HG03565 (cell line): ENCODE measurements around the gene TREM1.
"Not testable (repeated sequence)": the region's sequence is repeated elsewhere in the genome, so short reads cannot be mapped to it uniquely, and the experiment has no call there.

ENCODE experiments used
- ATAC-seq: cut with Tn5 transposase; IDR thresholded peaks from one replicate; pipeline ENCODE4 v1.9.1; 2021; ENCODE audit warnings: mild to moderate bottlenecking, moderate library complexity; ENCODE audit not compliant: unreplicated experiment

TREM1 gene

DNA sequence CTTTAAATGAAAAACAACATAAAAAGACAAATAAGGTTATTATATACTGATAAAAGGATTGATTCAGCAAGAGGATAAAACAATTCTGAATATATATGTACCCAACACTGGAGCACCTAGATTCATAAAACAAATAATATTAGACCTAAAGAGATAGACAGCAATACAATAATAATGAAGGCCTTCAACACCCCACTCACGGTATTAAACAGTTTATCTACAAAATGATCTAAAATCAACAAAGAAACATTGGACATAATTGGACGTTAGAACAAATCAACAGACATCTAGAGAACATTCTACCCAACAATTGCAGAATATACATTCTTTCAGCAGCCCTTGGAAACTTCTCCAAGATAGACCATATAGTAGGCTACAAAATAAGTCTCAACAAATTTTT, 24.1 kb downstream of the TREM1 start:
- no peak for ATAC-seq

DNA sequence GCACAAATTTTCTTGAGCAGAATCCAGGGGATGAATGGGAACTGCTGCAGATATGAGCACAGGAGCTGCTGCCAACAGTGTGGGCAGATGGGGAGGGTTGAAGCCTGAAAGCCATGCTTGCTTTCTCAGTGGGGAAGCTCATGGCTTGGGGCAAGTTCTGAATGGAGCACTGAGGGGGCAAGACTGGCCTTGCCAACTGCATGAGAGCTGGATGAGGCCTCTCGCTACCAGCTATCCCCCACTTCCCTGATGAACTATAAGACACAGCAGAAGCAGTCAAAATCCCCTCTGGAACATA, 28.3 kb downstream of the TREM1 start:
- no peak for ATAC-seq

DNA sequence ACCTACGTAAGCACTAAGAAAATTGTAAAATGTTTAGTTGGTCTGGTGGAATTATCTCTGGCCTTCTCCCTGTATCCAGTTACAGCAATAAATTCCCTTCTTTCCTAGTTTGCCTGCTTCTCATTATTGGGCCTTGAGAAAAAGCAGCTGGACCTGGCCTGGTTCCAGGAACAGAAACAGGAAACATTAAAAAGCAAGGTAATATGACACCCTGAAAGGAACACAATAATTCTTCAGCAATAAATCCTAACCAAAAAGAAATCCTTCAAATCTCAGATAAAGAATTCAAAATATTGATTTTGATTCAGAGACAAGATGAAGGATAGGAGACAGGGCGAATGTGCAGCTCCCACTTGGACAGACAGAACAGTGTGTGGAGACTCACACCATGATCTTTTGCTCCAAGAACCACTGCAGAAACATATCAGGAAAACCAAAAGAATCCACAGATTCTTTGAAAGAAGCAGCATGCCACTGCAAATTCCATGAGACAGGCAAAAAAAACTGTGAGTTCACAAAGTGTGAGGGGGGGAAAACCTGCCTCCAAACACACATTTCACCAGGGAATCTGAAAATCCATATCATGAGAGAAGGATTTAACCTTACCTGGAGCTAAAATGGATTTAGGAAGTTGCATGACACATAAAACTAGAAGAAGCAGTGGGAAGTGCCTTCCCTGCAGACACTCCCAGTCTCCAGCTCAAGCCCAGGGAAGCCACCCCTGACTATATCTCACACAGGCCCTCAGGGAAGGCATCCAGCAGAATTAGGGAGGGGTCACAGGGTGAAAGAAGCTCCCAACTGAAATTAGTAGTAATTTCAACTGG, 28.9 kb downstream of the TREM1 start:
- no peak for ATAC-seq

DNA sequence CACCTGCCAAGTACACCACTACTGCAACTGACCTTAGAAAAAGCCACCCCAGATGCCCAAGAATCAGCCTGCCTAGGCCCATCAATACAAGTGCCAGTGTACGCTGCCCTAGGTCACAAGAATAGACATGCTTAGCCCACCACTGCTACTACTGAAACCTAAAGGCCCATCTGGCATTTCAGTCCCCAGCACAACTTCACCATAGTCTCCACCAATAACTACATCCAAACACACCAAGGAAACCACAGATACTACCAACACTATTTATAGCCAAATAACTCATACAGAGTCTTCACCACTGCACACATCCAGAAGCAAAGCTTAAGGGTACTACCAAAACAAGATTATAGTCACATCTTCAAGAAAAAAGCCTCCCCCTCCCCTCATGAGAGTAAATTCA, 30.1 kb downstream of the TREM1 start:
- ATAC-seq: peak; percentile 87

DNA sequence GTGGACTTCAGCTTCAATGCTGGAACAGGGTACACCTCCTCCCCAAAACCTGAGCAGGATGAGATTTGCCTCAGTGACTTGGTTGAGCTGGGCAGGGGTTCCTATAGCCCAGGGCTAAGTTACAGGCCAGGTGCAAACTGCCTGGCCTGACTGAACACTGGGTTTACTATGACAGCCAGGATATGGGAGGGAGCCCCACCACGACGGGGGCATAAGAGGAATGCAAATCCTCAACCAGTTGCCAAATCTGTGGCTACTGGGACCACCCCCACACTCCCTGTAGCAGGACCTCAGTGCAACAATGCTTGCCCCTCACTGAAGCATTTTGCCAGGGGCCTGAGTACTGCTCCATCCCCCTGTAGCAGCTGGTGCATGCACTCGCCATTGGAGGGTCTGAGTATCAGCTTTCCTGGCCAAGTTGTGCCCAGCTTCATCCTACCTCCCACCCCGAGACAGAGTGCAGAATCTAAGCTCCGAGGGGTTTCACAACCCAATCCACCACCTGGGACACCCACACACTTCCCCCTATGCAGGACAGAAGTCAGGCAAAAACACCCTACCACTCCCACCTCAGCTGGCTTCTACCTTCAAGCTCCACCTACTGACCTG, 30.7 kb downstream of the TREM1 start:
- ATAC-seq: no peak

DNA sequence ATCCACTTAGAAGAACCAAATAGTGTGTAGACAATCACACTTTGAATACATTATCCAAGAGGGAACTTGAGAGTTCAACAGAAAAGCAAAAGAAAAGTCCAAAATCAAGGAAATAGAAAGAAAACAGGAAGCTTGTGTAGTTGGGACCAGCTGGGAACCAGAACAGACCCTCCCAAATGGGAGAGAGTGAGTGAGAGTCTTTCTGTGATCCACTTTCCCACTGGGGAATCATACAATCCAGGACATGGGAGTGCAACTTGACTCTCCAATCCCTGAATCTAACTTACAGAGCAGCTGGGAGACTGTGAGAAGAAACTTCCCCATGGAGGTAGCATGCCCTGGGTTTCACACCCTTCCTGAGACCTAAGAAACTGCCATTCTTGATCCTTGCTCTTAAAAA, 31.4 kb downstream of the TREM1 start:
- no peak for ATAC-seq

DNA sequence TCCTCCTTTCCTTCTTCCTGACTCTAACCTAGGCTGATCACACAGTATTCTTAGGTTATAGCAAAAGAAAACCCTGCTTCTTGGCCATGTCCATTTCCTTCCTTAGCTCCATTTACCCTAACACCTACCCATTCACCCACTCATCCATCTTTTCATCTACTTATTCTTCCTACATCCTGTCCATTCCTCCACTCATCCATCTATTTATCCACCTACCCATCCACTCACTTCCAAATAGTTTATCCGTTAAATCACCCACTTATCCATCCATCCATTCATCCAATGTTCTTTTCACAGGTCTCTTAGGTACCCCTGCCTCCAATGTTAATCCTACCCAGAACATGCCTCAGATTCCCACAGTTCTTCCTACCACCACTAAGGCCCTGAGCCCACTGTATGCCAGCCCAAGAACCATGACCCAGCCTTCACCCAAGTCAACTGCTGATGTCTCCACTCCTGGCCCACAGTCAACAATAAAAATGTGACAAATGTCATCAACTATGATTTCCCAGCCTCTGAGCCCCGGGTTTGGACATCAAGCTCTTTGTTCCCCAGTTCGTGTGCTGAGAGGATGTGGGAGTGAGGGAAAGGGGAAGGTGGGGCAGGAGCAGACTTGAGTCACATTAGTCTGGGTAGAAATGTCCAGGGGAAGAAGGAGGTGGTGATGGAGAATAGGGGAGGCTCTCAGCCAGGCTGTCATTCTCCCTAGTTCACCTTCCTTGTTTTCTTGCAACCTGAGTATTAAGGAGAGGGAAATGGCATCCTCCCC, 33.9 kb downstream of the TREM1 start:
- ATAC-seq: no peak

DNA sequence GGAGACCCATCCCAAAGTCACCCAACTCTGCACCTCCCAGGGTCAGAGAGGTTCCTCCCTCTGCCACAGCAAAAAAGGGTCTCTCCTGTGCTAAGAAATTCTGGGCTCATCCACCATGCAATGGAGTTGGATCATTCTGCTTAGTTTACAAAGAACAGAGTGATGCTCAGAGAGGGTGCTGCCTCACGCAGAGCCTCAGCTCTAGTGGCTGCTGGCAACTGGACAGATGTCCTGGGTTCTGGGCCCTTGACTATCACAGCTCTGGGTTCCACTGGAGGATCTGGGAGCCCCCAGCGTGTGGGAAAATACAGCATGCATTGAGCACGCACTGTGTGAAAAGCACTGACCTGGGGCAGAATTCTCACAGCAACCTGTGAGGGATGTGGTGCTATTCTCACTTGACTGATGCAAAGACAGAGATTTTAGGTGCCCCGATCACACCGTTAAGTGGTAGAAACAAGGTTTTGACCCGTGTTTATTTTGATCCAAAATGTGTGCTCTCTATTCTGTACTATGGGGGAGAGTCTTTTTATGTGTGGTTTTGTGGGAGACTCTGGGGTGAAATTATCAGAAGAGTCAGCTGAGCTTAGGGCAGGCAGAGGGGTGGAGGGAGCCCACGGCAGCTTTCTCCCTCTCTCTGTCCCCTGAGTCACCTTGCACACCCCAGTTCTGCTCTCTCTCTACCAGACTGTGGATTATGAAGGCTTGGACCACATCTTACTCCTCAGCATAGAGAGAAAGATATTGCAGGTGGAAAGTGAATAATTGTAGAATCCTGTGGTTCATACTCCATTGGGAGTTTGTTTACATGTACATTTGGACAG, 38.4 kb downstream of the TREM1 start:
- ATAC-seq: no peak

DNA sequence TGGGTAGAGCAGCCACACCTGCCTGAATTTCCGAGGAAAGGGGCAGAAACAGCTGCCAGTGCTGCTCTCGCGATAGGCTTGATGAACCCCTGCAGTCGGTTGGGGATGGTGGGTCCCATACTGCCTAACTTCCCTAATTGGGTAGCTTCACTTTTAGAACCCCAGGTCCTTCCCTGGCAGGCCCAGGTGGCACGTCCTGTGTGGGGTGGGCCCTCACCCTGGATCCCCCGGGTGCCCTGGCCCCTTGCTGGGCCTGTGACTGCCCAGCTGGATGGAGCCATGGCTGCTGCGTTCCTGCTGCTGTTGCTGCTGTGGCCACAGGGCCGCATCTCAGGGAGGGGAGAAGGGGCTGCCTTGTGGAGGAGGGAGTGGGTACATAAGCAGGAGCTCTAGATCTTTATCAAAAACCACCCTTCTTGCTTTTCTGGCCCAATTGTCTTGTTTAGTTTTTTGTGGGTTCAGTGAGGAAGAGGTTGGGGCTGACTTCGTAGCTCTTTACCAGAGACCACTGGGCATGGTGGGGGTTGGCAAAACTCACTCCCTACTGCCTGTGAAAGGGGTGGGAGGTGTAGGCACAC, 39.1 kb downstream of the TREM1 start:
- no peak for ATAC-seq

DNA sequence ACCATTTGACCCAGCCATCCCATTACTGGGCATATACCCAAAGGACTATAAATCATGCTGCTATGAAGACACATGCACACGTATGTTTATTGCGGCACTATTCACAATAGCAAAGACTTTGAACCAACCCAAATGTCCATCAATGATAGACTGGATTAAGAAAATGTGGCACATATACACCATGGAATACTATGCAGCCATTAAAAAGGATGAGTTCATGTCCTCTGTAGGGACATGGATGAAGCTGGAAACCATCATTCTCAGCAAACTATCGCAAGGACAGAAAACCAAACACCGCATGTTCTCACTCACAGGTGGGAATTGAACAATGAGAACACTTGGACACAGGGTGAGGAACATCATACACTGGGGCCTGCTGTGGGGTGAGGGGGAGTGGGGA, 40.0 kb downstream of the TREM1 start:
- ATAC-seq: not testable (repeated sequence)

DNA sequence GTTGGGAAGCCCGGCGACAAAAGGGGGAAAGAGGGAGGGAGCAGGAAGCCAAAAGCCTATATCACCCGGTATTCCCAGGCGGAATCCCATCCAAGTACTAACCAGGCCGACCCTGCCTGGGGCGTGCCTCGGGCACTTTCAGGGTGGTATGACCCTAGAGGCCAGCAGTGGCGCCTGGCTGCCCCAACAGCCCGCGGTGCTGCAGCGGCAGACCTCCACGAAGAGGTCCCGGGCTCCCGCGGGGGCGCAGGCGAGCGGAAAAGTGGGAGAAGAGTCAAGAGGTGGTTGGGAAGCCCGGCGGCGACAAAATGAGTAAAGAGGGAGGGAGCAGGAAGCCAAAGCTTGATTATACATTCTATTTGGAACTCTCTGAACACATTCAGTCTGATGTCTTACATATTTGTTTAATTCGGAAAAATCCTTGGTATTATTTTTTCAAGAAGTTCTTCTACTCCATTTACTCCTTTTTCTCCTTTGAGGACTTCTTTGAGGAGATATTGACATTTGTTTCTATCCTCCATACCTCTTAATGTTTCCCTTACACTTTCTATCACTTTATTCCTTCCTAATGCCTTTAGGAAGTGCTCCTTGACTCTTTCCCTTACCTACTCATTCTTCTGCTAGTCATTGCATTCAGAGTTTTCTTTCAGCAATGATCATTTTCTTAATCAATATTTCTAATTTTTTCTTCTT, 46.9 kb downstream of the TREM1 start:
- no peak for ATAC-seq

DNA sequence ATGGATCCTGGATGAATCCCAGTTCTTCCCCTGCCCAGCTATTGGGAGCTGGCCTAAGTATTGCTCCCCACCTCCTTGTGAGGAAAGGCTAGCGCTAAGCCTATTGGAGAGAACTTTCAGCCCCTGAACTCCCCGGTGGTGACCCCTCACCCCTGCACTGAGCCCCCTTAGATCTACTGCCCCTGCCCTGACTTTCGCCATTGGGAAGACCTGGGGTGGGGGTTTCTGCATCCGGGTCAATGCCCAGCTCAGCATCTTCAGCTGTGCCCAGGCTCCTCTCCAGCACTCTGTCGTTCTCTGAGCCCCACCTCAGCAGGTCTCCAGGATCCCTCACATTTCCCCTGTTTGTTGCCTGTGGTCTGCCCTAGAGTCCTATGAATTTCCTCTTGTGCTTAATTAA, 49.4 kb downstream of the TREM1 start:
- ATAC-seq: no peak

DNA sequence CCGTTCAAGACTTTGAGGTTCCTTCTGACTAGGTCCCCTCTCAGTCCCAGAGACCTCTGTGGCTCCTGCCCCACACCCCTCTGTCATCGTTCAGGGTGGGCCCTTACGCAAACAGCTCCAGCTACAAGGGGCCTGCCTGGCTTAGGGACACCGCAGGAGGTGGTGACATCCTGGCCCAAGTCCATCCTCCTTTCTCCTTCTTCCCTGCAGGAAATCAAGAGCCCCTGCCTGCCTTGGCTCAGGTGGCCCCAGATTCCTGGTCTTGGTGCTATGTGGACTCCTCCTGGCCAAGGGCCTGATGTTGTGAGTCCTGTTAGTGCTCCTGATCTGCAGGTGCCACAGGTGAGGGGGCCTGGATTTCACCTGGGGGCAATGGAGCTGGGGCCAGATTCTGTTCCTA, 50.2 kb downstream of the TREM1 start:
- ATAC-seq: no peak

DNA sequence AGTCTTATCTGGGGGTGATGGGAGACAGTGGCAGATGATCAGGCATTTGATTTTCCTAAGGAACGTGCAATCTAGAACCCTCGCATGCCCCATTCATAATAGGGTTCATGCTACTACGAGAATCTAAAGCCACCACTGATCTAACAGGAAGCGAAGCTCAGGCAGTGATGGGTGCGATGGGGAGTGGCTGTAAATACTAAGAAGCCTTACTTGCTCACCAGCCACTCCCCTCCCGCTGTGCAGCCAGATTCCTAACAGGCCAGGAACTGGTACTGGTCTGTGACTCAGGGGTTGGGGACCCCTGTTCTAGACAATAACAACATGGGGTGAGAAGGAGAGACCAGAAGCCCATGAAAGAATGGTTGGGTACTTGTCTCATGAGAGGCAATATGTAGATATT, 53.8 kb downstream of the TREM1 start:
- ATAC-seq: no peak

DNA sequence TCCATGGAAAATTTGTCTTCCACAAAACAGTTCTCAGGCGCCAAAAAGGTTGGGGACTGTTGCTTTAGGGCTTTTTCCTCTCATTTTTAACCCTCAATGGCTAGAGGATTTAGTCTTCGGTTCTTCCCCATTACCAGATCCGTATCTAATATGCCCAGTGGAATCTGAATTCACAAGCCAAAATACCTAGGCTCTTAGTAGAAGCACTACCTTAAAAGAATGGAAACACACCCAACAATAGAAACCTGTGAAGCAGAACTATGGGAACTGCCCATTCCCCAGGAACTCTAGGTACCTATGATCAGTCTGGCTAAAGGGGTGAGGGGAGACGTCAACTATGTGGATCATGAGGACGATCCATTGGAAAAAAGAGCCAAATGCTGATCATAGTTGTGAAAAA, 55.2 kb downstream of the TREM1 start:
- ATAC-seq: no peak

DNA sequence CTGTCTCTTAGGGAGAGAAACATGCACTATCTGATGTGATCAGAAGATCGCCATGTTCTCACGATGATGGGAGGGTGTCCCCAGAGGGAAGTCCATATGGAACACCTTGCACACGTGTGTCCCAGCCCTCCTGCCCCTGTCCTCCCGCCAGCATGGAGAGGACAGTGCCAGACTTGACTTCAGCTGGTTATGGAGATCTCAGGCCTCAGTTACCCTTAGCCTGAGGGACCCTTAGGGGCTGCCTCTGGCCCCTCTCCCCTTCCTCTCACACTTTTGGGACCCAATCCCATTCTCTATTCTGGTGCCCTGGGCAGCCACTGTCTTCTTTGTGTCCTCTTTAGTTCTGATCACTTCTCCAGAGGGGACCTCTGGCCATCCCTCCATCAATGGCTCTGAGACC, 56.8 kb downstream of the TREM1 start:
- no peak for ATAC-seq

DNA sequence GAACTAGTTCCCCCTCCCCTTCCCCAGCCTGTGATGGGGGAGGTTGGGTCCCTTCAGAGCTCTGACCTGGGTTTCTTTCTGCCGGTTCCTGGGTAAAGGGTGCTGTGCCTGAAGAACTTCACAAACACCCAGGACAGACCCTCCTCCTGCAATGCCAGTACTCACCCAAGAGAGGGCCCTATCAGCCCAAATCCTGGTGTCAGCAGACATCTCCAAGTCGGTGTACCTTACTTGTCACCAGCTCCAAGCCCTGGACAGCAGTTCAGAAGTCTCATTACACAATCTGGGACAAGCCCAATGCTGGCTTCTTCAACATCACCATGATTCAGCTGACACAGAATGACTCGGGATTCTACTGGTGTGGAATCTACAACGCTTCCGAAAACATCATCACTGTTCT, 57.9 kb downstream of the TREM1 start:
- no peak for ATAC-seq

DNA sequence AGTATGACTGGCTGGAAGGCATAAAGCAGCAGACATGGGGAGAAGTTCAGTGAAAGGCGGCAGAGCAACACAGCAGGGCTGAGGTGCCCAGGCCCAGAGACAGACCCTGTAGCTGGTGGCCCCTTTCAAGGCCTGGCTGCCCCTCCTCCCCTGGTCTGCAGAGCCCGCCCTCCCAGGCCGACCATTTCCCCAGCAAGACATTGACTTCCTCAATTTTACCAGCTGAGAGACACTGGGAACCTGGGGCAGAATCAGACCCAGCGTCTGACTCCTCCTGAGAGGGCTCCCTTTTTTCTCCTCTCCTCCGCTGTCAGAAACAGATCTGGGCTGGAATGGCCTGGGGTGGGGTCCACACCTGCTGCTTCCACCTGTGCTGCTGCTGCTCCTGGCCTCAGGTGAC, 58.4 kb downstream of the TREM1 start, which contains the start of gene TREML4:
Gene TREML4, plus strand, starts transcription at position 254 of the 400 bp plus-strand sequence. Its CDS starts 79 bp downstream, at position 333.
- no peak for ATAC-seq

DNA sequence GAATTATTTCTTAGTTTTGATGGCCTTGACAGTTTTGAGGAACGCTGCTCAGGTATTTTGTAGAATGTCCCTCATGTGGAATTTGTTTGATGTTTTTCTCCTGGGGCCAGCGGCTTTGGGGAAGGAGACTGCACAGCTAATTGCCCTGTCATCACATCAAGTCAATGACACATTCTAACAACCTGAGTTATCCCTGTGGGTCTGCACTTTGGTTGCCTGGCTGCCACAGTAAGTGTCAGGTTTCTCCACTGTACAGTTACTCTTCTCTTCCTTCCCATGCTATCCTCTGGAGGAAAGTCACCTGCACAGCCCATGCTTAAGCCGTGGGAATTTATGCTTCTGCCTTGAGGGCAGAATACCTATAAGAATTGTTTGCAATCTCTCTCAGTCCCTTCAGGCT, 59.7 kb downstream of the TREM1 start:
- ATAC-seq: no peak

DNA sequence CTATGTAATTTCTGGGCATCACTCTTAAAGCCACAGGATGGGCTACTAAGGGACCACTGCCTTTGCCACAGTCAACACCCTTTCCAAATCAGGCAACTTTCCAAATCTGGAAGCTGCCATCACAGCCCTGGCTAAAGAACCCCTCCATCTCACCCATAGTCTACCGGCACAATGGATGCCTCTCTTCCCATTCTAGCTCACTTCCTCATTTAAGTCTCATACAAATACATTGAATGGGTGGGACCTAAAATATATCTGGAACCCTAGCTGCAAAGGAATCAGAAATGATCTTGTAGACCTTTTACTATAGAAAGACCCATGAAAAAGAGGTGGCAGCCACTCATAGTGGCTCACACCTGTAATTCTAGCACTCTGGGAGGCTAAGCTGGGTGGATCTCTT, 61.7 kb downstream of the TREM1 start:
- ATAC-seq: no peak
